22Rv1 (cell line): ENCODE data around the gene OR11H6.

Experiments used
- ZFX ChIP-seq: fragments of 450-650 bp; IDR thresholded peaks from 2 replicates; pipeline ENCODE4 v1.6.1; 2017; ENCODE audit warnings: antibody characterized with exemption, borderline replicate concordance
- TF ChIP-seq, protein P1 (sequence below): fragments of 450-650 bp; IDR thresholded peaks from 2 replicates; pipeline ENCODE4 v1.5.1; 2017; ENCODE audit warnings: mild to moderate bottlenecking

DNA sequence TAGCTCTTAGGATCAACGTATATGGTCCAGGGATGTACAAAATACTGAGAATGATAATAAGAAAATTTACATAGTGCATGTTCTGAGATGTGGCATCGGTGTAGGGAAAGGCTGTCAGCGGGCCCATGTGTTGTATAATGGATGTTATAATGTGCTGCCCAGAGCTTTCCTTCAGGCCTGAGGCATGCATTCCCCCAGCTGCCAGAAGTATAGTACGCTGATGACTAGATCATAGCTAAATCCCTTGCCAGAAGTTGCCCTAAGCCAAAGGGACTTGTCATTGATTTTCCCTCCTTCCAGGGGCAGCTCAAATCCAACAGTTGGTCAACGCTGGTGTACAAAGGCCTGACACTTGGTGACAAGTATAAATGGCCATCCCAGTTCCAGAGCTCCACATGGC, 39.3 kb upstream of the OR11H6 start:
- TF ChIP-seq, protein P1, sequence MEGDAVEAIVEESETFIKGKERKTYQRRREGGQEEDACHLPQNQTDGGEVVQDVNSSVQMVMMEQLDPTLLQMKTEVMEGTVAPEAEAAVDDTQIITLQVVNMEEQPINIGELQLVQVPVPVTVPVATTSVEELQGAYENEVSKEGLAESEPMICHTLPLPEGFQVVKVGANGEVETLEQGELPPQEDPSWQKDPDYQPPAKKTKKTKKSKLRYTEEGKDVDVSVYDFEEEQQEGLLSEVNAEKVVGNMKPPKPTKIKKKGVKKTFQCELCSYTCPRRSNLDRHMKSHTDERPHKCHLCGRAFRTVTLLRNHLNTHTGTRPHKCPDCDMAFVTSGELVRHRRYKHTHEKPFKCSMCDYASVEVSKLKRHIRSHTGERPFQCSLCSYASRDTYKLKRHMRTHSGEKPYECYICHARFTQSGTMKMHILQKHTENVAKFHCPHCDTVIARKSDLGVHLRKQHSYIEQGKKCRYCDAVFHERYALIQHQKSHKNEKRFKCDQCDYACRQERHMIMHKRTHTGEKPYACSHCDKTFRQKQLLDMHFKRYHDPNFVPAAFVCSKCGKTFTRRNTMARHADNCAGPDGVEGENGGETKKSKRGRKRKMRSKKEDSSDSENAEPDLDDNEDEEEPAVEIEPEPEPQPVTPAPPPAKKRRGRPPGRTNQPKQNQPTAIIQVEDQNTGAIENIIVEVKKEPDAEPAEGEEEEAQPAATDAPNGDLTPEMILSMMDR: no peak
- no peak for TF ChIP-seq ZFX
